A549 (cell line): ENCODE results near the gene NUTF2.

ENCODE experiments used
- CTCF ChIP-seq: fragments of >200 bp; sonication (Bioruptor Twin); formaldehyde crosslinking; IDR thresholded peaks from 3 replicates; pipeline ENCODE4 v1.5.1; 2016
- ELK1 ChIP-seq: fragments of 150-350 bp; IDR thresholded peaks from 2 replicates; pipeline ENCODE4 v1.6.1; 2014; ENCODE audit warnings: low read depth, mild to moderate bottlenecking, low read length
- HOXB13 ChIP-seq: fragments of 250-450 bp; sonication (Bioruptor Pico); IDR thresholded peaks from 2 replicates; pipeline ENCODE4 v1.5.0; 2020; ENCODE audit warnings: low read depth, mild to moderate bottlenecking, moderate library complexity
- KDM5A ChIP-seq: fragments of 200-600 bp; sonication (generic); IDR thresholded peaks from 2 replicates; pipeline ENCODE4 v1.6.1; 2016; ENCODE audit warnings: antibody characterized with exemption, mild to moderate bottlenecking
- MAX ChIP-seq: IDR thresholded peaks from 2 replicates; pipeline ENCODE4 v1.6.1; 2012
- MYC ChIP-seq: IDR thresholded peaks from 2 replicates; pipeline ENCODE4 v1.6.1; 2012; ENCODE audit warnings: mild to moderate bottlenecking, inconsistent platforms, low read length, improper control_type of control experiment, borderline replicate concordance
- NFE2L2 ChIP-seq: fragments of 150-350 bp; conservative IDR thresholded peaks from 2 replicates; pipeline ENCODE4 v1.6.1; 2014; ENCODE audit warnings: low read length
- NR3C1 ChIP-seq: fragments of >200 bp; sonication (Bioruptor Twin); formaldehyde crosslinking; IDR thresholded peaks from 3 replicates; pipeline ENCODE4 v1.6.1; 2017
- POLR2A ChIP-seq: IDR thresholded peaks from 2 replicates; pipeline ENCODE4 v1.6.1; 2012; ENCODE audit warnings: mild to moderate bottlenecking, low read length
- RAD21 ChIP-seq, 2 experiments: fragments of >200 bp in 1 of 2; sonication (Bioruptor Twin) in 1 of 2; formaldehyde crosslinking in 1 of 2; IDR thresholded peaks in 1 of 2; conservative IDR thresholded peaks in 1 of 2; 2 replicates in 1 of 2; 3 replicates in 1 of 2; pipeline ENCODE4 v1.6.1; 2012 to 2018; ENCODE audit warnings: inconsistent platforms in 1 of 2
- REST ChIP-seq: fragments of 200-600 bp; sonication (generic); IDR thresholded peaks from 2 replicates; pipeline ENCODE4 v1.6.1; 2016; ENCODE audit warnings: antibody characterized with exemption, mild to moderate bottlenecking, moderate library complexity
- RFX5 ChIP-seq: fragments of 450-650 bp; IDR thresholded peaks from 2 replicates; pipeline ENCODE4 v1.7.1; 2014; ENCODE audit warnings: antibody characterized with exemption, mild to moderate bottlenecking, moderate library complexity
- SMC3 ChIP-seq: fragments of >200 bp; sonication (Bioruptor Twin); formaldehyde crosslinking; IDR thresholded peaks from 3 replicates; pipeline ENCODE4 v1.6.1; 2018; ENCODE audit warnings: inconsistent platforms
- USF2 ChIP-seq: fragments of 450-650 bp; IDR thresholded peaks from 2 replicates; pipeline ENCODE4 v1.6.1; 2014; ENCODE audit warnings: antibody characterized with exemption

- TF ChIP-seq CTCF (no peak), KDM5A (no peak), RAD21 (conservative IDR thresholded peaks at IDR 0.05 in 1 of 2, IDR thresholded peaks at IDR 0.05 in 1 of 2) (no peak), POLR2A (no peak; the same call in 1 of the 2 replicates), SMC3 (no peak), MAX (no peak), NR3C1 (no peak), NFE2L2 (no peak), MYC (no peak), RFX5 (0 out of 2 replicates have a peak, but pooled peaks have one; percentile 25), HOXB13 (CRISPR knock-in tag) (no peak), ELK1 (no peak), REST (no peak), USF2 (no peak)
Measured at GRCh38 chr16:67841198-67841815, 5.4 kb upstream of the NUTF2 start.
